ENCODE measurements around the gene SF3B5.

The SF3B5 gene
- long read RNA-seq, transcript SF3B5-201 (1 exons, 693 nt), result major isoform, 49 of 49 reads
- long read RNA-seq, partial matches to known transcripts, result 0 of 49 reads
- long read RNA-seq, other reads (novel, unspliced or antisense), result 0 of 49 reads

DNA sequence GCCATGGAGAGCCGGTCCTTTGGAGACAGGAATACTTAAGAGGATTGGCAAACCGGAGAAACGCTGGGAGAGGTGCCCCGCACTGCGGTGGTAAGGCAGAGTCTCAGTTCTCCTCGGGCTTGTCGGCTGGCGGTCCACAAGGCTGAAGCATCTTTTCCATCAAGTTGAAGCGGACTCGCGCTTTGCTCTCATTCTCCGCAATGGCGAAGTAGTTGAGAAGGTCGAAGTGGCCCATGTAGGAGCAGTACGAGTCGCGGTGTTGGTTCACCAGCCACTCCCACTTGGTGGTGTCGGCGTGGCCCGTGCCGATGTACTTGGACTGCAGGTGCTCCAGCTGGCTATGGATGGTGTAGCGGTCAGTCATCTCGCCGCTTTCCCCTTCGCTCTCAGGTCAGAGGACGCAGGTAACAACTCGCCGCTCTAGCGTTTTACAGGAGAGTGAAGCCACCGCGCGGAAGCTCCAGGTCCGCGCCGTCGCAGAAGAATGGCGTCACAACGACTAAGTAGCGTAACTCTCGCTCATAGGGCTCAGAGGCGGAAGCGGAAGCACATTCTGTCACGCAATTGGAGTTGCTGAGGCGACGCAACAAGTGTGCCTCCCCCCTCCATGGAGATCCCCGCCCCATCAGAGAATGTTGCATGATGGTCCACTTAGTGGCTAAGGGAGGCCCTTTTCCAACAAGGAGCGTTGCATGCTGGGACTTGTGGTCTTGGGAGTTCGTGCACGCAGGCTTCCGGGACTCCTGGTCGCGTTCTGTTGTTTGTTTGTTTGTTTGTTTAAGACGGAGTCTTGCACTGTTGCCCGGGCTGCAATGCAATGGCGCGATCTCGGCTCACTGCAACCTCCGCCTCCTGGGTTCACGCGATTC lies at the start of gene SF3B5:
SF3B5 (minus strand) TSS at position 440 of the 869 bp plus-strand sequence; CDS start at position 364, 76 bp downstream.
- H3K27me3 ChIP-seq (ENCODE audit: insufficient read depth, poor library complexity, severe bottlenecking), result no peaks in the 10 kb centered on the region
- peak; percentile 98 for TF ChIP-seq POLR2AphosphoS5 (IDR thresholded peaks at IDR 0.05; ENCODE audit: low read depth)
- TF ChIP-seq SPI1 (IDR thresholded peaks at IDR 0.05; ENCODE audit: borderline replicate concordance, low read depth), result peak; percentile 21; the same call in 1 of the 2 replicates
- TF ChIP-seq, protein P1, sequence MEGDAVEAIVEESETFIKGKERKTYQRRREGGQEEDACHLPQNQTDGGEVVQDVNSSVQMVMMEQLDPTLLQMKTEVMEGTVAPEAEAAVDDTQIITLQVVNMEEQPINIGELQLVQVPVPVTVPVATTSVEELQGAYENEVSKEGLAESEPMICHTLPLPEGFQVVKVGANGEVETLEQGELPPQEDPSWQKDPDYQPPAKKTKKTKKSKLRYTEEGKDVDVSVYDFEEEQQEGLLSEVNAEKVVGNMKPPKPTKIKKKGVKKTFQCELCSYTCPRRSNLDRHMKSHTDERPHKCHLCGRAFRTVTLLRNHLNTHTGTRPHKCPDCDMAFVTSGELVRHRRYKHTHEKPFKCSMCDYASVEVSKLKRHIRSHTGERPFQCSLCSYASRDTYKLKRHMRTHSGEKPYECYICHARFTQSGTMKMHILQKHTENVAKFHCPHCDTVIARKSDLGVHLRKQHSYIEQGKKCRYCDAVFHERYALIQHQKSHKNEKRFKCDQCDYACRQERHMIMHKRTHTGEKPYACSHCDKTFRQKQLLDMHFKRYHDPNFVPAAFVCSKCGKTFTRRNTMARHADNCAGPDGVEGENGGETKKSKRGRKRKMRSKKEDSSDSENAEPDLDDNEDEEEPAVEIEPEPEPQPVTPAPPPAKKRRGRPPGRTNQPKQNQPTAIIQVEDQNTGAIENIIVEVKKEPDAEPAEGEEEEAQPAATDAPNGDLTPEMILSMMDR (IDR thresholded peaks at IDR 0.05; ENCODE audit: insufficient read depth, low read length), result no peak
- TF ChIP-seq GABPA (IDR thresholded peaks at IDR 0.05; ENCODE audit: low read depth), result peak; percentile 67
- TF ChIP-seq, protein P2, sequence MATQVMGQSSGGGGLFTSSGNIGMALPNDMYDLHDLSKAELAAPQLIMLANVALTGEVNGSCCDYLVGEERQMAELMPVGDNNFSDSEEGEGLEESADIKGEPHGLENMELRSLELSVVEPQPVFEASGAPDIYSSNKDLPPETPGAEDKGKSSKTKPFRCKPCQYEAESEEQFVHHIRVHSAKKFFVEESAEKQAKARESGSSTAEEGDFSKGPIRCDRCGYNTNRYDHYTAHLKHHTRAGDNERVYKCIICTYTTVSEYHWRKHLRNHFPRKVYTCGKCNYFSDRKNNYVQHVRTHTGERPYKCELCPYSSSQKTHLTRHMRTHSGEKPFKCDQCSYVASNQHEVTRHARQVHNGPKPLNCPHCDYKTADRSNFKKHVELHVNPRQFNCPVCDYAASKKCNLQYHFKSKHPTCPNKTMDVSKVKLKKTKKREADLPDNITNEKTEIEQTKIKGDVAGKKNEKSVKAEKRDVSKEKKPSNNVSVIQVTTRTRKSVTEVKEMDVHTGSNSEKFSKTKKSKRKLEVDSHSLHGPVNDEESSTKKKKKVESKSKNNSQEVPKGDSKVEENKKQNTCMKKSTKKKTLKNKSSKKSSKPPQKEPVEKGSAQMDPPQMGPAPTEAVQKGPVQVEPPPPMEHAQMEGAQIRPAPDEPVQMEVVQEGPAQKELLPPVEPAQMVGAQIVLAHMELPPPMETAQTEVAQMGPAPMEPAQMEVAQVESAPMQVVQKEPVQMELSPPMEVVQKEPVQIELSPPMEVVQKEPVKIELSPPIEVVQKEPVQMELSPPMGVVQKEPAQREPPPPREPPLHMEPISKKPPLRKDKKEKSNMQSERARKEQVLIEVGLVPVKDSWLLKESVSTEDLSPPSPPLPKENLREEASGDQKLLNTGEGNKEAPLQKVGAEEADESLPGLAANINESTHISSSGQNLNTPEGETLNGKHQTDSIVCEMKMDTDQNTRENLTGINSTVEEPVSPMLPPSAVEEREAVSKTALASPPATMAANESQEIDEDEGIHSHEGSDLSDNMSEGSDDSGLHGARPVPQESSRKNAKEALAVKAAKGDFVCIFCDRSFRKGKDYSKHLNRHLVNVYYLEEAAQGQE (IDR thresholded peaks at IDR 0.05; ENCODE audit: insufficient replicate concordance, low read depth), result peak; percentile 74
- H3K4me3 ChIP-seq (replicated peaks; ENCODE audit: insufficient read depth, low read length), result peak within 1 kb of the TSS; percentile 87
- peak within 1 kb of the TSS; percentile 90 for H3K27ac ChIP-seq (replicated peaks)
- DNase-seq (ENCODE audit: low read depth in 1 of 2, low spot score in 1 of 2), result peak; percentile 100

DNA sequence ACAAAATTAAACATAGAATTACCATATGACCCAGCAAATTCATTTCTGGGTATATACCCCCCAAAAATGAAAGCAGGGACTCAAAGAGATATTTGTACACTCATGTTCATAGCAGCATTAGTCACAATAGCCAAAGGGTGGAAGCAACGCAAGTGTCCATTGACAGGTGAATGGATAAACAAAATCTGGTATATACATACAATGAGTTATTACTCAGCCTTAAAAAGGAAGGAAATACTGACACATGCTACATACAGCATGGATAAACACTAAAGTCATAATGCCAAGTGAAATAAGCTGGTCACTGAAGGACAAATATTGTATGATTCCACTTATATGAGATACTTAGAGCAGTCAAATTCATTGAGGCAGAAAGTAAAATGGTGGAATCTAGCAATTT lies 49.6 kb upstream of the SF3B5 start:
- DNase-seq (ENCODE audit: low read depth in 1 of 2, low spot score in 1 of 2), result no peak
- Histone ChIP-seq H3K27ac (replicated peaks) (no peak overlapping the region), H3K4me3 (replicated peaks; ENCODE audit: insufficient read depth, low read length) (no peak overlapping the region), H3K27me3 (ENCODE audit: insufficient read depth, poor library complexity, severe bottlenecking) (no peaks in the 10 kb centered on the region)
- TF ChIP-seq, protein P2 (IDR thresholded peaks at IDR 0.05; ENCODE audit: insufficient replicate concordance, low read depth), result no peak
- no peak for TF ChIP-seq POLR2AphosphoS5 (IDR thresholded peaks at IDR 0.05; ENCODE audit: low read depth)
- TF ChIP-seq SPI1 (IDR thresholded peaks at IDR 0.05; ENCODE audit: borderline replicate concordance, low read depth), result no peak
- TF ChIP-seq GABPA (IDR thresholded peaks at IDR 0.05; ENCODE audit: low read depth), result no peak
- TF ChIP-seq, protein P1 (IDR thresholded peaks at IDR 0.05; ENCODE audit: insufficient read depth, low read length), result no peak

DNA sequence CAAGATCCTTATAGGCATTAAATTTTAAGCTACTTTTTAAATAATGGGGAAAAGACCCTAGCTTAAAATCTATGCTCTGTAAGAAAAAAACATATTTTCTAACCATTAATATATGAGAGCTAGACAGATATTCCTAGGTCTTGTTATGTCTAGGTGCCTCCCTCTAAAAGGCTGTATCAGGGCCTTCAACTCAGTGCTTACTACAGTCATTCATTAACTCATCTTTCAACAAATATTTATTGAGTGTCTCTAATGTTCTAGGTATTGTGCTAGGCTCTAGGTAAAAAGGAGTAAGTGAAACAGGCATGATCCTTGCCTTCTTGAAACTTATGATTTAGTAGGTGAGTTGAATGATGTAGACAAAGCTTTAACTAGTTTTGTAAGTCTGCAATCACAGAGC lies 48.5 kb upstream of the SF3B5 start:
- no peak overlapping the region for H3K4me3 ChIP-seq (replicated peaks; ENCODE audit: insufficient read depth, low read length)
- no peak for DNase-seq (ENCODE audit: low read depth in 1 of 2, low spot score in 1 of 2)
- no peak overlapping the region for H3K27ac ChIP-seq (replicated peaks)
- TF ChIP-seq POLR2AphosphoS5 (IDR thresholded peaks at IDR 0.05; ENCODE audit: low read depth), result no peak
- no peak for TF ChIP-seq GABPA (IDR thresholded peaks at IDR 0.05; ENCODE audit: low read depth)
- TF ChIP-seq, protein P2 (IDR thresholded peaks at IDR 0.05; ENCODE audit: insufficient replicate concordance, low read depth), result no peak
- TF ChIP-seq, protein P1 (IDR thresholded peaks at IDR 0.05; ENCODE audit: insufficient read depth, low read length), result no peak
- no peak for TF ChIP-seq SPI1 (IDR thresholded peaks at IDR 0.05; ENCODE audit: borderline replicate concordance, low read depth)
- no peaks in the 10 kb centered on the region for H3K27me3 ChIP-seq (ENCODE audit: insufficient read depth, poor library complexity, severe bottlenecking)

Data from HL-60 (cell line).